ENCODE data around the gene ZNF804A. TPM values are rescaled to one million over a fixed set of nuclear protein-coding genes. Genes with fewer than 3 reads are reported as not detected.

Gene ZNF804A
- total and polyA plus RNA-seq, 2 of the 4 experiments (the other 2 are of a cell fraction), result 2.2 to 2.7 TPM

DNA sequence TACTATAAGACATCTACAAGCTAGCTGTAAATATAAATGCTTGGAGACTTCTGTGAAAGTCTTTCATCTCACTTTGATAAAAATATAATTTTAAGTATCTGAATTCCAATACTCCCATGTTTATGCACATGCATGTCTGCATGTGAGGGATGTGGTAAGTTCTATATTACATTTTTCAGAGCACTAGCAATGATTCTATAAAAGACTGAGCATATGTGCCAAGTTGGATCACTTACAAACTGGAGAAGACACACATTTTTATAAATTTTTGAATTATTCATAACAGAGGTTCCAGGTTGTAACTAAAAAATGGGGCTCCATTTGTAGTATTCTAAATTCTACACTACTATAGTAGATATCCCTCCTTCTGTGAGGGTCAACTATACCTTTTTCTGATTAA, 26.0 kb downstream of the ZNF804A start:
- in situ Hi-C loops (cut with MboI; ENCODE audit: low sequenced_read_pairs), result no loop called here
- Histone ChIP-seq H3K9ac (ENCODE audit: low read depth, low read length) (no peak overlapping the region), H3K14ac (replicated peaks; ENCODE audit: low read depth, low read length) (no peak overlapping the region), H3K9me1 (ENCODE audit: insufficient read depth, low read length) (no peaks in the 10 kb centered on the region), H4K20me1 (ENCODE audit: insufficient read depth, low read length) (no peaks in the 10 kb centered on the region), H3K27ac (ENCODE audit: insufficient read depth, low read length) (no peak overlapping the region), H2BK15ac (ENCODE audit: low read depth, low read length) (no peak overlapping the region), H2BK20ac (ENCODE audit: low read depth, low read length) (no peak overlapping the region), H2BK5ac (ENCODE audit: low read depth, low read length, poor library complexity, severe bottlenecking) (no peak overlapping the region), H3K4me3 (ENCODE audit: insufficient read depth, low read depth, low read length) (no peak overlapping the region), H3K79me1 (ENCODE audit: low read depth in 1 of 2, low read length in 2 of 2) (0 out of 4 replicates have a peak, but pooled peaks cover 0 to 3% of the 10 kb centered on the region in 2 experiments), H2AFZ (replicated peaks; ENCODE audit: low read length, poor library complexity) (no peak overlapping the region), H2AK5ac (ENCODE audit: low read depth, low read length) (no peak overlapping the region), H4K8ac (ENCODE audit: low read depth in 2 of 2, low read length in 2 of 2) (no peak overlapping the region), H4K91ac (ENCODE audit: insufficient read depth, low read depth, low read length) (no peak overlapping the region), H3K27me3 (ENCODE audit: control insufficient read depth, insufficient read depth, low read length) (no peaks in the 10 kb centered on the region), H3K4me2 (ENCODE audit: low read depth, low read length) (no peak overlapping the region), H4K5ac (ENCODE audit: low read depth, low read length) (no peak overlapping the region), H3K4ac (ENCODE audit: low read depth, low read length) (no peak overlapping the region), H3K18ac (ENCODE audit: low read depth, low read length) (no peak overlapping the region), H3K56ac (ENCODE audit: extremely low read depth, insufficient read depth, low read length) (no peak overlapping the region), H3K4me1 (ENCODE audit: control insufficient read depth, insufficient read depth, low read length) (no peaks in the 10 kb centered on the region), H2AK9ac (replicated peaks; ENCODE audit: low read depth, low read length, poor library complexity) (no peak overlapping the region), H3K9me3 (ENCODE audit: control insufficient read depth, insufficient read depth, low read length) (no peaks in the 10 kb centered on the region), H2BK120ac (ENCODE audit: low read depth, low read length) (no peak overlapping the region), H3K23ac (ENCODE audit: low read depth, low read length) (no peak overlapping the region), H3K36me3 (ENCODE audit: control insufficient read depth, insufficient read depth, low read length) (no peaks in the 10 kb centered on the region)
- CTCF ChIA-PET, result no interaction called here
- dilution Hi-C loops (cut with HindIII; ENCODE audit: low sequenced_read_pairs, unreplicated experiment), result no loop called here
- no TSS peak for BruUV-seq (replicated peaks)
- POLR2A ChIA-PET (ENCODE audit: unreplicated experiment), result no interaction called here
- intact Hi-C loops (cut with micrococcal nuclease), result no loop called here
- no peak for TF ChIP-seq BHLHE40 (IDR thresholded peaks at IDR 0.05; ENCODE audit: low read depth, low read length)
- TF ChIP-seq RAD21 (IDR thresholded peaks at IDR 0.05; ENCODE audit: low read length), result no peak
- no peak for TF ChIP-seq MAFK (IDR thresholded peaks at IDR 0.05; ENCODE audit: low read depth, low read length)
- no peak for TF ChIP-seq MAZ (IDR thresholded peaks at IDR 0.05; ENCODE audit: borderline replicate concordance, low read depth, low read length)
- no peak for TF ChIP-seq CTCF (conservative IDR thresholded peaks at IDR 0.05; ENCODE audit: low read depth, low read length)
- TF ChIP-seq CEBPB (IDR thresholded peaks at IDR 0.05; ENCODE audit: low read depth, low read length), result no peak
- no peak for TF ChIP-seq CHD1 (IDR thresholded peaks at IDR 0.05; ENCODE audit: low read depth, low read length)
- no peak for TF ChIP-seq MXI1 (IDR thresholded peaks at IDR 0.05; ENCODE audit: borderline replicate concordance, low read depth, low read length)
- TF ChIP-seq FOS (IDR thresholded peaks at IDR 0.05; ENCODE audit: low read depth, low read length), result no peak
- TF ChIP-seq RFX5 (IDR thresholded peaks at IDR 0.05; ENCODE audit: low read depth, low read length), result no peak
- TF ChIP-seq, protein P1, sequence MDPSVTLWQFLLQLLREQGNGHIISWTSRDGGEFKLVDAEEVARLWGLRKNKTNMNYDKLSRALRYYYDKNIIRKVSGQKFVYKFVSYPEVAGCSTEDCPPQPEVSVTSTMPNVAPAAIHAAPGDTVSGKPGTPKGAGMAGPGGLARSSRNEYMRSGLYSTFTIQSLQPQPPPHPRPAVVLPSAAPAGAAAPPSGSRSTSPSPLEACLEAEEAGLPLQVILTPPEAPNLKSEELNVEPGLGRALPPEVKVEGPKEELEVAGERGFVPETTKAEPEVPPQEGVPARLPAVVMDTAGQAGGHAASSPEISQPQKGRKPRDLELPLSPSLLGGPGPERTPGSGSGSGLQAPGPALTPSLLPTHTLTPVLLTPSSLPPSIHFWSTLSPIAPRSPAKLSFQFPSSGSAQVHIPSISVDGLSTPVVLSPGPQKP (IDR thresholded peaks at IDR 0.05; ENCODE audit: borderline replicate concordance, low read depth, low read length), result no peak
- no peak for TF ChIP-seq NFE2L2 (IDR thresholded peaks at IDR 0.05; ENCODE audit: low read depth, low read length)
- TF ChIP-seq SMC3 (IDR thresholded peaks at IDR 0.05; ENCODE audit: low read depth, low read length), result no peak
- TF ChIP-seq POLR2A (IDR thresholded peaks at IDR 0.05; ENCODE audit: low read depth, low read length), result no peak
- TF ChIP-seq RCOR1 (IDR thresholded peaks at IDR 0.05; ENCODE audit: insufficient replicate concordance, low read length), result no peak
- TF ChIP-seq USF2 (IDR thresholded peaks at IDR 0.05; ENCODE audit: low read depth, low read length), result no peak
- DNase-seq, result no peak
- ATAC-seq (ENCODE audit: low read depth), result no peak
